KOPT-K1 (cell line): ENCODE measurements around the gene RFTN1.

Source experiments
- H3K27ac ChIP-seq: fragments of 200-600 bp; sonication (generic); 2 replicates; pipeline ENCODE4 v1.5.1; 2016; ENCODE audit warnings: antibody characterized with exemption, mild to moderate bottlenecking, low read depth, low read length; ENCODE audit not compliant: poor library complexity, severe bottlenecking
- H3K36me3 ChIP-seq: fragments of 200-600 bp; sonication (generic); 2 replicates; pipeline ENCODE4 v1.5.1; 2017; ENCODE audit warnings: antibody characterized with exemption, mild to moderate bottlenecking, low read length, moderate library complexity; ENCODE audit not compliant: insufficient read depth
- H3K9me3 ChIP-seq: fragments of 200-600 bp; sonication (generic); 2 replicates; pipeline ENCODE4 v1.5.1; 2017; ENCODE audit warnings: antibody characterized with exemption, low read length, mild to moderate bottlenecking; ENCODE audit not compliant: insufficient read depth, poor library complexity, severe bottlenecking

The RFTN1 gene

GRCh38 chr3:16294844-16295243 is 218.7 kb downstream of the RFTN1 start:
- peaks cover 49% of the 10 kb centered on the region for H3K9me3 ChIP-seq
- peaks cover 73% of the 10 kb centered on the region for H3K36me3 ChIP-seq
- H3K27ac ChIP-seq, result no peak overlapping the region

- Histone ChIP-seq H3K36me3 (peaks cover 68% of the 10 kb centered on the region), H3K9me3 (peaks cover 30% of the 10 kb centered on the region), H3K27ac (peak overlapping the region; percentile 84)
Measured at GRCh38 chr3:16290827-16291196, 222.7 kb downstream of the RFTN1 start.

- H3K36me3 ChIP-seq, result peaks cover 62% of the 10 kb centered on the region
- peaks cover 24% of the 10 kb centered on the region for H3K9me3 ChIP-seq
- peak overlapping the region; percentile 84 for H3K27ac ChIP-seq
Measured at GRCh38 chr3:16290007-16290826, 223.3 kb downstream of the RFTN1 start.

GRCh38 chr3:16289144-16289889 is 224.2 kb downstream of the RFTN1 start:
- H3K27ac ChIP-seq, result peak overlapping the region; percentile 84
- peaks cover 55% of the 10 kb centered on the region for H3K36me3 ChIP-seq
- H3K9me3 ChIP-seq, result peaks cover 23% of the 10 kb centered on the region

- Histone ChIP-seq H3K36me3 (peaks cover 51% of the 10 kb centered on the region), H3K9me3 (peaks cover 16% of the 10 kb centered on the region), H3K27ac (peak overlapping the region; percentile 84)
Measured at GRCh38 chr3:16288664-16289063, 224.8 kb downstream of the RFTN1 start.

- H3K9me3 ChIP-seq, result peaks cover 3% of the 10 kb centered on the region
- H3K27ac ChIP-seq, result peak overlapping the region; percentile 84
- peaks cover 53% of the 10 kb centered on the region for H3K36me3 ChIP-seq
Measured at GRCh38 chr3:16286751-16287543, 226.6 kb downstream of the RFTN1 start.

- no peaks in the 10 kb centered on the region for H3K9me3 ChIP-seq
- H3K36me3 ChIP-seq, result peaks cover 57% of the 10 kb centered on the region
- H3K27ac ChIP-seq, result peak overlapping the region; percentile 43
Measured at GRCh38 chr3:16286161-16286560, 227.3 kb downstream of the RFTN1 start.

GRCh38 chr3:16284633-16285032 is 228.9 kb downstream of the RFTN1 start:
- Histone ChIP-seq H3K27ac (no peak overlapping the region), H3K9me3 (no peaks in the 10 kb centered on the region), H3K36me3 (peaks cover 64% of the 10 kb centered on the region)

GRCh38 chr3:16280671-16281070 is 232.8 kb downstream of the RFTN1 start:
- Histone ChIP-seq H3K27ac (no peak overlapping the region), H3K36me3 (peaks cover 59% of the 10 kb centered on the region), H3K9me3 (no peaks in the 10 kb centered on the region)

- Histone ChIP-seq H3K27ac (no peak overlapping the region), H3K9me3 (no peaks in the 10 kb centered on the region), H3K36me3 (peaks cover 71% of the 10 kb centered on the region)
Measured at GRCh38 chr3:16279010-16279801, 234.3 kb downstream of the RFTN1 start.

- peaks cover 72% of the 10 kb centered on the region for H3K36me3 ChIP-seq
- H3K27ac ChIP-seq, result no peak overlapping the region
- H3K9me3 ChIP-seq, result no peaks in the 10 kb centered on the region
Measured at GRCh38 chr3:16277471-16277870, 236.0 kb downstream of the RFTN1 start.

GRCh38 chr3:16273867-16274266 is 239.6 kb downstream of the RFTN1 start:
- peaks cover 80% of the 10 kb centered on the region for H3K36me3 ChIP-seq
- H3K9me3 ChIP-seq, result no peaks in the 10 kb centered on the region
- H3K27ac ChIP-seq, result no peak overlapping the region

GRCh38 chr3:16272588-16272987 is 240.9 kb downstream of the RFTN1 start:
- Histone ChIP-seq H3K9me3 (no peaks in the 10 kb centered on the region), H3K36me3 (peaks cover 68% of the 10 kb centered on the region), H3K27ac (no peak overlapping the region)

- Histone ChIP-seq H3K9me3 (no peaks in the 10 kb centered on the region), H3K36me3 (peaks cover 60% of the 10 kb centered on the region), H3K27ac (no peak overlapping the region)
Measured at GRCh38 chr3:16270855-16271254, 242.6 kb downstream of the RFTN1 start.
